GM18498 (cell line): ENCODE data around the gene EFCAB5.
"Not testable (repeated sequence)": the region's sequence is repeated elsewhere in the genome, so short reads cannot be mapped to it uniquely, and the experiment has no call there.

Experiments
- ATAC-seq: cut with Tn5 transposase; IDR thresholded peaks from one replicate; pipeline ENCODE4 v1.9.1; 2021; ENCODE audit warnings: mild to moderate bottlenecking, moderate library complexity; ENCODE audit not compliant: unreplicated experiment

EFCAB5 gene

GRCh38 chr17:30002088-30002487 is 60.7 kb downstream of the EFCAB5 start:
- no peak for ATAC-seq

- no peak for ATAC-seq
Measured at GRCh38 chr17:30005709-30006320, 64.4 kb downstream of the EFCAB5 start.

- not testable (repeated sequence) for ATAC-seq
Measured at GRCh38 chr17:30011934-30012333, 70.5 kb downstream of the EFCAB5 start.

DNA sequence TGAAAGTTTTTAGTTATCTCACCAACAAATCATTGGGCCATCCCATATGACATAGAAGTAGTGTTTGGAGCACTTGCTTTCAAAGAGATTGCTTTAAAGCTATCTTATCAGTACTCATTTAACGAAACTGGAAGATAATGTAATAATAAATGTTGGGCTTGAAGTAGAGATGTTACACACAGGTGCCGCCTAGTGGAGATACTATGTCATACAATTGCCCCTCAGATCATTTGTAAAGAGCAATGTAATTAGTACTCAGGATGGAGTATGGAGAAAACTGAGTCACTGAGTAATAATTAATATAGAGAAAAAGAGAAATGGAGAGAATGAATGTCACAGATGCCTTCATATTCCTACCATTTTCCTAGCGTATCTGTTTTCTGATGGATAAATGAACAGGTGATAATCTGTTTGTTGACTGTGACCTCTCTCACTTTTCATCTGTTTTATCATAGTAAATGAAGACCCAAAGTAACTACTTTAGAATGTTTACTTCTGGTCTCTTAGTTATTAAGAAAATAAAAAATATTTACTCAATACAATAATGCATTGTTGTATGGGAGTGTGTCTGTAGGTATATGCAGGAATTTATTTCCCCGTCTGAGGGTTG is 80.4 kb downstream of the EFCAB5 start:
- no peak for ATAC-seq

GRCh38 chr17:30025325-30025724 is 83.9 kb downstream of the EFCAB5 start:
- not testable (repeated sequence) for ATAC-seq

DNA sequence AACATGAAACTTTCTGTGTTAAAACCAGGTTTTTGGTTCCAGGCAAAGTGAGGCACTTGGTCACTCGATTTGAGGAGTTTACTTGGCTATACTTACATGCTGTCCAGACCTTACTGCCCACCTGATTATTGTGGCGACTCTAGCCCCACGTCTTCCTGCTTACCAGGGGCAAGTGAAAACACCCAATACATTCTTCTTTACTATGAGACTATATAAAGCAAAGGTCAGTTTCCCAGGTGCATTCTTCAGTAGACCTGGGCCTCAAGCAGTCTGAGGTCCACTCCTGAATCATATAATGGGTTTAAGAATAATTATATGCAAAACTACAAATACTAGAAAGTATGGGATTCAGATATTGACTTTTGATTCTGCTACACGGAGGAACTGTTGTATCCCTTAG is 86.2 kb downstream of the EFCAB5 start:
- no peak for ATAC-seq

GRCh38 chr17:30031214-30031869 is 89.9 kb downstream of the EFCAB5 start:
- ATAC-seq: no peak

DNA sequence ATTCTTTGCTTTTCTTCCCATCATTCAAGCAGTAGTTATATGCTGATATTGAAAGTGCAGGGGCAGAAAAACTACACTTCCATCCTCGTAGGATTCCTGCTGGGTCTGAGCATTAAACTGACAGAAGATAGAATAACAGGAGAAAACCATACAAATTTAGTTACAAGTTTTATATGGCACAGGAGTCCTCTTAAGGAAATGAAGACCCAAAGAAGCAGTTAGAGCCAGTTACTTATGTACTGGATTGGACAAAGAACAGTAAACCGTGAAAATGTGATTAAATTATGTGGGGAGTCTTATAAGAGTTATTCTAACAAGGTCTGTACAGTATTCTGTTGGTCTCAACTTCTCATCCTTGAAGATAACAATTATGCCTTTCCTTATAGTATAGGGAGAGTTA is 93.9 kb downstream of the EFCAB5 start:
- no peak for ATAC-seq

DNA sequence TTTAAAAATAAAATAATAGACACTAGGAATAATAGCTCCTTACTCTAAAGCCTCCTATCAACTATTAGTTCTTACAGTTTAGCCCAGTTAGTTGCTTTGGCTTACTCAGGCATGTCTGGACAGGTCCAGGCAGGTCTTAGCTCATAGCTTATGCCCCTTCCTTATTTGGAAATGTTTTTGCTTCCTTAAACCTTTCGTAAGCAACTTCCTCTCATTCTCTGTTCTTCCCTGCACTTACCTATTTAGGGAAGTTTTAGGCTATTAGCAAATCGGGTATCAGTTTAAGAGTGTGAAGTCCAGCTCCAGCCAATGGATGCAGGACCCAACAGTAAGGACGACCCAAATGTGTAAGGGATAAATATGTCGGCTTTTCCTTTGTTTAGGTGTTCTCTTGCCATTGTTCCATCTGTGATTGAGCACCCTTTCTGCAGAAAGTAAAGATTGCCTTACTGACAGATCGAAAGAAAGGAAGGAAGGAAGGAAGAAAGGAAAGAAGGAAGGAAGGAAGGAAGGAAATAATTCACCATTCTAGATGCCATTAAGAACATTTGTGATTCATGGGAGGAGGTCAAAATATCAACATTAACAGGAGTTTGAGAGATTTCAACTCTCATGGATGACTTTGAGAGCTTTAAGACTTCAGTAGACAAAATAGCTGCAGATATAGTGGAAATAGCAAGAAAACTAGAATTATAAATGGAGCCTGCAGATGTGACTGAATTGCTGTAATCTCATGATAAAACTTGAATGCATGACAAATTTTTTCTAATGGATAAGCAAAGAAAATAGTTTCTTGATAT is 99.5 kb downstream of the EFCAB5 start:
- ATAC-seq: not testable (repeated sequence)

GRCh38 chr17:30041551-30041950 is 100.1 kb downstream of the EFCAB5 start:
- ATAC-seq: no peak

DNA sequence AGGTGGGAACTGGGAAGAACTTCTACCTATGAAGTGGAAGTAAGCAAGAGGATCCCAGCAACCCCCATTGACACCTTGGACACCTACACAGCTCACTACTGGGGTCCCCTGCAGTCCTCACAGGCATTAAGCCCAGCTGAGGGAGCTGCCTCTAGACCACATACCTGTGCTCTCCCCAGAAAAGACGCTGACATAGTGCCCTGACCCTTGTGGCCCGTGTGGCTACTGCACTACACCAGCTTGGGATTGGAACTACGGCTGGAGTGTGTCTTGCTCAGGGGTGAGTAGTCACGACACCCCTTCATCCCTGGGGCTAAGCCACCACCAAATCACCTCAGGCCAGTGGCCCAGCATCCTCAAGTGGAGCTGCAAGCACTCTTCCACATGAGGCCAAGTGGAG is 120.9 kb downstream of the EFCAB5 start:
- ATAC-seq: no peak

DNA sequence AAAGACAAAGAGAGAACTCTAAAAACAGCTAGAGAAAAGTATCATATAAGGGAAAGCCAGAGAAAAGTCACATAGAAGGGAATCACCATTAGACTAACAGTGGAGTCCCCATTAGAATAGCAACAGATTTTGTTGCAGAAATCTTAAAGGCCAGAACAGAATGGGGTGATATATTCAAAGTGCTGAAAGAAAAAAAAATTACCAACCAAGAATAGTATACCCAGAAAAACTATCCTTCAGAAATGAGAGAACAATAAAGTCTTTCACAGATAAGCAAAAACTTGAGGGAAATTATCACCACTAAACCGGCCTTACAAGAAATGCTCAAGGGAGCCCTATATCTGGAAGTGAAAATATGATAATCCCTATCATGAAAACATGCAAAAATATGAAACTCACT is 123.3 kb downstream of the EFCAB5 start:
- no peak for ATAC-seq

DNA sequence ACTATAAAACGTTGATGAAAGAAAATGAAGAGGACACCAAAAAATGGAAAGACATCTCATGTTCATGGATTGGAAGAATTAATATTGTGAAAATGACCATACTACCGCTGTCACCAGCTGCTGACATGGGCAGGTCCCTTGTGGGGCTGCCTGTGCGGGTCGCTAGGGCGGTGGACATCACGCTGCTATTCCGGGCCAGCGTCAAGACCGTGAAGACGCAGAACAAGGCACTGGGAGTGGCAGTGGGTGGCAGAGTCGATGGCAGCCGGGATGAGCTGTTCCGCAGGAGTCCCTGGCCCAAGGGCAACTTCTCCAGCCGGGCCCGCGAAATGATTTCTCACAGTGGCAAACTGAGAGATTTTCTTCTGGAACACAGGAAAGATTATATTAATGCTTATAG is 127.0 kb downstream of the EFCAB5 start:
- no peak for ATAC-seq

DNA sequence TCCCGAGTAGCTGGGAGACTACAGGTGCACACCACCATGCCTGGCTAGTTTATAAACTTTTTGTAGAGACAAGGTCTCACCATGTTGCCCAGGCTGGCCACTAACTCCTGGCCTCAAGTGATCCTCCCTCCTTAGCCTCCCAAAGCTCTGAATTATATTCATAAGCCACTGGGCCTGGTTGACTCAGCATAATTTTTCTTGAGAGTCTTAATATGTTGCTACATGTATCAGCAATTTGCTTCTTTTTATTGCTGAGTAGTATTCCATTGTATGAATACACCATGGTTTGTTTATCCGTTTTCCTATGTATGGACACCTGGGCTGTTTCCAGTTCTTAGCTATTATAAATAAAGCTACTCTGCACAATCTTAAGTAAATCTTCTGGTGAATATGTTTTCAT is 132.8 kb downstream of the EFCAB5 start:
- no peak for ATAC-seq

- no peak for ATAC-seq
Measured at GRCh38 chr17:30074730-30075129, 133.3 kb downstream of the EFCAB5 start.

DNA sequence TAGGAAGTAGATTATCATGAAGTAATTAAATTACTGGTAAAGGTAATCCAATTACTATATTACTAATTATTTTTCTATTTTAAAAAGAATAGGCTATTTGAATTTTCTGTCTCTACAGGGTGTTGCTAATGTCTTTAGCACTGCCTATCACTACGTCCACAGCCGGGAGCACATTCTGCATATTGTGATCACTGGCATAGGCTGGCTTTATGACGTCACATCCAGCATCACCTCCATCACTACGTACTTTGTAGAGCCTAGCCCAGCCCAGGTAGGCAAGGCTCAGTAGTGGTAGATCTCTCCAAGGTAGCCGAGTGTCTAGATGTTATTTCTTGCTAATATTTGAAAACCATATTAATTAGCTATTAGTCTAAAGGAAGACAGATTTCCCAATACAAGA is 141.3 kb downstream of the EFCAB5 start:
- no peak for ATAC-seq

DNA sequence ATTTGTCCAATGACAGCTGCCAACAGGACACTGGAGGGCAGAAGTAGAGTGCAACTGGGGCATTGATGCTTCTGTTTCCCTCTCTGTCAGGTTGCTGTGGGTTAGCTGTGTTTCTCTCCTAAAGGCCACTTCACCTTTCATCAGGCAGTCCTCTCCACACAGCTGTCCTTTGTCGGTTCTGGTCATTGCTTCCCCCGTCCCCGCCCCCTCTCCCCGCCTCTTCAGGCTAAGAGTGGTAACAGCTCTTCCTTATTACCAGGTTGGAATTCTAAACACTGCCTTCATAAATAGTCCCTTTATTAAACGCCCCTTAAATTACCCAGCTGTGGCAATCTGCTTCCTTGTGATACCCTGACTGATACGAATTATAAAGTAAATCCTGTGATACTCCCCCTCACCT is 143.4 kb downstream of the EFCAB5 start:
- ATAC-seq: no peak

GRCh38 chr17:30086896-30087295 is 145.5 kb downstream of the EFCAB5 start:
- ATAC-seq: no peak

DNA sequence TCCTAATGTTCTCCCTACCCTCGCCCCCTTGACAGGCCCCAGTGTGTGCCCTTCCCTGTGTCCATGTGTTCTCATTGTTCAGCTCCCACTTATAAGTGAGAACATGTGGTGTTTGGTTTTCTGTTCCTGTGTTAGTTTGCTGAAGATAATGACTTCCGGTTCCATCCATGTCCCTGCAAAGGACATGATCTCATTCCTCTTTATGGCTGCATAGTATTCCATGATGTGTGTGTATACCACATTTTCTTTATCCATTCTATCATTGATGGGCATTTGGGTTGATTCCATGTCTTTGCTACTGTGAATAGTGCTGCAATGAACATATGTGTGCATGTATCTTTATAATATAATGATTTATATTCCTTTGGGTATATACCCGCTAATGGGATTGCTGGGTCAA is 146.0 kb downstream of the EFCAB5 start:
- not testable (repeated sequence) for ATAC-seq

DNA sequence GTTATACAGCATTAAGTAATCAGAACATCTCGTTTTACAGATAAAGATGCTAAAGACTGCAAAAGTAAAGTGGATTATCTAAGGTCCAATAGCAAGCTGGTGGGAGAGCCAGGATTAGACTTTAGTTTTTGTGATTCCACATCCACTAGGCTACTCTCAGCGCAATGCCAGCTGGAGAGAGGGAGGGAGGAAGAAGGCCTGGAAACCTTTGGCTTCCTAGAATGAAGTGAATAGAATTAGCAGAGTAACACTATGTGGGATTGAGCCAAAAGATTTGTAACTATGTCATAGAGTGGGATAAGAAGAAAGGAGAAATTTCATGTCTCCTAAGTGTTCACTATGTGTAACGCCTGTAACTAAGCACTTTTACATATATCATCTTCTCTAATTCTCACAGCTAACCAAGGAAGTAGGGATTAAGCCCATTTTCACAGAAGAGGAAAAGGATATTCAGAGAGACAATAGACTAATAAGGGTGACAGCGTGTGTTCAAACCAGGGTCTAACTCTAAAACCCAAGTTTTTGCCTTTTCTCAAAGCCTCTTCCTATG is 149.8 kb downstream of the EFCAB5 start:
- no peak for ATAC-seq

- no peak for ATAC-seq
Measured at GRCh38 chr17:30091771-30092170, 150.3 kb downstream of the EFCAB5 start.
